IMR-90 (cell line): Measurements from ENCODE around the gene MOB3A.

Experiments
- FOS ChIP-seq: fragments of 150-350 bp; IDR thresholded peaks from 2 replicates; pipeline ENCODE4 v1.6.1; 2016; ENCODE audit warnings: low read depth, low read length
- MAFK ChIP-seq: IDR thresholded peaks from 2 replicates; pipeline ENCODE4 v1.6.1; 2012; ENCODE audit warnings: low read depth, low read length, improper control_type of control experiment
- MAZ ChIP-seq: IDR thresholded peaks from 2 replicates; pipeline ENCODE4 v1.6.1; 2012; ENCODE audit warnings: low read depth, mild to moderate bottlenecking, low read length, improper control_type of control experiment, moderate library complexity, borderline replicate concordance
- MXI1 ChIP-seq: IDR thresholded peaks from 2 replicates; pipeline ENCODE4 v1.6.1; 2012; ENCODE audit warnings: low read depth, mild to moderate bottlenecking, low read length, moderate library complexity, borderline replicate concordance
- POLR2A ChIP-seq: IDR thresholded peaks from 2 replicates; pipeline ENCODE4 v1.6.1; 2012; ENCODE audit warnings: mild to moderate bottlenecking, low read depth, low read length
- RAD21 ChIP-seq: IDR thresholded peaks from 2 replicates; pipeline ENCODE4 v1.6.1; 2012; ENCODE audit warnings: low read length, improper control_type of control experiment
- RFX5 ChIP-seq: IDR thresholded peaks from 2 replicates; pipeline ENCODE4 v1.8.0; 2012; ENCODE audit warnings: low read depth, mild to moderate bottlenecking, low read length, moderate library complexity
- TF ChIP-seq, protein P1 (sequence below): conservative IDR thresholded peaks from 2 replicates; pipeline ENCODE4 v1.5.1; 2012; ENCODE audit warnings: mild to moderate bottlenecking, low read depth, low read length, improper control_type of control experiment
- TF ChIP-seq, protein P2 (sequence below): fragments of 150-350 bp; IDR thresholded peaks from 2 replicates; pipeline ENCODE4 v1.6.1; 2017; ENCODE audit warnings: mild to moderate bottlenecking, antibody characterized with exemption, low read length, low read depth
- TF ChIP-seq, protein P3 (sequence below): fragments of 150-350 bp; IDR thresholded peaks from 2 replicates; pipeline ENCODE4 v1.6.1; 2016; ENCODE audit warnings: low read depth, mild to moderate bottlenecking, low read length, moderate library complexity, borderline replicate concordance

GRCh38 chr19:2108251-2109016 is 12.3 kb upstream of the MOB3A start:
- TF ChIP-seq, protein P1, sequence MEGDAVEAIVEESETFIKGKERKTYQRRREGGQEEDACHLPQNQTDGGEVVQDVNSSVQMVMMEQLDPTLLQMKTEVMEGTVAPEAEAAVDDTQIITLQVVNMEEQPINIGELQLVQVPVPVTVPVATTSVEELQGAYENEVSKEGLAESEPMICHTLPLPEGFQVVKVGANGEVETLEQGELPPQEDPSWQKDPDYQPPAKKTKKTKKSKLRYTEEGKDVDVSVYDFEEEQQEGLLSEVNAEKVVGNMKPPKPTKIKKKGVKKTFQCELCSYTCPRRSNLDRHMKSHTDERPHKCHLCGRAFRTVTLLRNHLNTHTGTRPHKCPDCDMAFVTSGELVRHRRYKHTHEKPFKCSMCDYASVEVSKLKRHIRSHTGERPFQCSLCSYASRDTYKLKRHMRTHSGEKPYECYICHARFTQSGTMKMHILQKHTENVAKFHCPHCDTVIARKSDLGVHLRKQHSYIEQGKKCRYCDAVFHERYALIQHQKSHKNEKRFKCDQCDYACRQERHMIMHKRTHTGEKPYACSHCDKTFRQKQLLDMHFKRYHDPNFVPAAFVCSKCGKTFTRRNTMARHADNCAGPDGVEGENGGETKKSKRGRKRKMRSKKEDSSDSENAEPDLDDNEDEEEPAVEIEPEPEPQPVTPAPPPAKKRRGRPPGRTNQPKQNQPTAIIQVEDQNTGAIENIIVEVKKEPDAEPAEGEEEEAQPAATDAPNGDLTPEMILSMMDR = no peak
- TF ChIP-seq MXI1 (no peak), RAD21 (no peak), FOS (no peak), RFX5 (no peak), MAFK (no peak), POLR2A (no peak), MAZ (no peak)
- TF ChIP-seq, protein P2, sequence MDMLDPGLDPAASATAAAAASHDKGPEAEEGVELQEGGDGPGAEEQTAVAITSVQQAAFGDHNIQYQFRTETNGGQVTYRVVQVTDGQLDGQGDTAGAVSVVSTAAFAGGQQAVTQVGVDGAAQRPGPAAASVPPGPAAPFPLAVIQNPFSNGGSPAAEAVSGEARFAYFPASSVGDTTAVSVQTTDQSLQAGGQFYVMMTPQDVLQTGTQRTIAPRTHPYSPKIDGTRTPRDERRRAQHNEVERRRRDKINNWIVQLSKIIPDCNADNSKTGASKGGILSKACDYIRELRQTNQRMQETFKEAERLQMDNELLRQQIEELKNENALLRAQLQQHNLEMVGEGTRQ = no peak
- TF ChIP-seq, protein P3, sequence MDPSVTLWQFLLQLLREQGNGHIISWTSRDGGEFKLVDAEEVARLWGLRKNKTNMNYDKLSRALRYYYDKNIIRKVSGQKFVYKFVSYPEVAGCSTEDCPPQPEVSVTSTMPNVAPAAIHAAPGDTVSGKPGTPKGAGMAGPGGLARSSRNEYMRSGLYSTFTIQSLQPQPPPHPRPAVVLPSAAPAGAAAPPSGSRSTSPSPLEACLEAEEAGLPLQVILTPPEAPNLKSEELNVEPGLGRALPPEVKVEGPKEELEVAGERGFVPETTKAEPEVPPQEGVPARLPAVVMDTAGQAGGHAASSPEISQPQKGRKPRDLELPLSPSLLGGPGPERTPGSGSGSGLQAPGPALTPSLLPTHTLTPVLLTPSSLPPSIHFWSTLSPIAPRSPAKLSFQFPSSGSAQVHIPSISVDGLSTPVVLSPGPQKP = no peak
